ENCODE data around the gene LRP2BP. TPM values are rescaled to one million over a fixed set of nuclear protein-coding genes. Genes with fewer than 3 reads are reported as not detected.

The LRP2BP gene
- total RNA-seq = 0.16 and 0.18 TPM in 2 replicates

GRCh38 chr4:185395238-185395955 is at the start of gene LRP2BP:
Gene LRP2BP (minus strand): TSS chr4:185395924. CDS start chr4:185378186, 17,738 bp downstream.

GRCh38 chr4:185425647-185426352 is 30.1 kb upstream of the LRP2BP start, which contains the start of gene UFSP2:
Gene UFSP2 (minus strand): TSS chr4:185425964. CDS start chr4:185425868, 96 bp downstream.

GRCh38 chr4:185396724-185397385 is 1.1 kb upstream of the LRP2BP start, which contains the start of gene ANKRD37:
Gene ANKRD37 (plus strand): TSS chr4:185396841. CDS start chr4:185396924, 83 bp downstream.

Other genes with a start within 250 kb of the LRP2BP start
- 21.3 and 22.8 TPM in 2 replicates for gene CFAP97, start 191.9 kb downstream of the LRP2BP start, total RNA-seq
- gene SNX25, start 186.3 kb downstream of the LRP2BP start, total RNA-seq = 17.0 and 19.0 TPM in 2 replicates
- 7.5 and 19.1 TPM in 2 replicates for gene ANKRD37, start 917 bp upstream of the LRP2BP start, total RNA-seq
- gene UFSP2, start 30.0 kb upstream of the LRP2BP start, total RNA-seq = 29.2 and 29.6 TPM in 2 replicates
- gene CCDC110, start 75.8 kb upstream of the LRP2BP start, total RNA-seq = 0.18 and 2.1 TPM in 2 replicates
- gene PDLIM3, start 139.6 kb upstream of the LRP2BP start, total RNA-seq = 121 and 137 TPM in 2 replicates

Measured in cardiac atrium fibroblast (primary cell).